ENCODE measurements around the gene MIEF2. TPM values are rescaled to one million over a fixed set of nuclear protein-coding genes. Genes with fewer than 3 reads are reported as not detected.

Gene MIEF2
- total and polyA plus RNA-seq, 2 donors from 2014 or later = 19.3 to 25.3 TPM

GRCh38 chr17:18231164-18231563 lies 29.3 kb upstream of the MIEF2 start:
- FAIRE-seq = no peak
- intact Hi-C loops (cut with DNase I) = no loop called here
- no peak overlapping the region for H3K27ac ChIP-seq (ENCODE audit: low read depth in 2 of 2, low read length in 2 of 2)
- H3K4me3 ChIP-seq (ENCODE audit: low read length in 3 of 3) = no peak overlapping the region
- no peaks in the 10 kb centered on the region for H3K9me3 ChIP-seq (ENCODE audit: control insufficient read depth in 2 of 3, insufficient read depth in 1 of 3, low read length in 3 of 3)
- no peak for TF ChIP-seq CTCF (IDR thresholded peaks at IDR 0.05; ENCODE audit: borderline replicate concordance, extremely low read depth, insufficient read depth)
- H3K4me1 ChIP-seq (ENCODE audit: control insufficient read depth in 2 of 3, insufficient read depth in 2 of 3, low read depth in 1 of 3, low read length in 3 of 3) = peaks cover 0 to 4% (median 3%) of the 10 kb centered on the region in 3 donors
- H3K27me3 ChIP-seq (ENCODE audit: control insufficient read depth, insufficient read depth, low read length) = no peaks in the 10 kb centered on the region
- H3K36me3 ChIP-seq (ENCODE audit: control insufficient read depth in 2 of 3, insufficient read depth in 3 of 3, low read length in 3 of 3) = peaks cover 0 to 5% (median 3%) of the 10 kb centered on the region in 3 donors
- no peak overlapping the region for H3K9ac ChIP-seq (ENCODE audit: low read length in 3 of 3)
- peak in 4 of 5 donors; percentile 50 to 67 (median 58) for DNase-seq

- Histone ChIP-seq H3K36me3 (ENCODE audit: control insufficient read depth in 2 of 3, insufficient read depth in 3 of 3, low read length in 3 of 3) (peaks cover 0 to 7% (median 3%) of the 10 kb centered on the region in 3 donors), H3K27me3 (ENCODE audit: control insufficient read depth, insufficient read depth, low read length) (no peaks in the 10 kb centered on the region), H3K4me3 (ENCODE audit: low read length in 3 of 3) (no peak overlapping the region), H3K4me1 (ENCODE audit: control insufficient read depth in 2 of 3, insufficient read depth in 2 of 3, low read depth in 1 of 3, low read length in 3 of 3) (no peaks in the 10 kb centered on the region), H3K9ac (ENCODE audit: low read length in 3 of 3) (no peak overlapping the region), H3K9me3 (ENCODE audit: control insufficient read depth in 2 of 3, insufficient read depth in 1 of 3, low read length in 3 of 3) (no peaks in the 10 kb centered on the region), H3K27ac (ENCODE audit: low read depth in 2 of 2, low read length in 2 of 2) (no peak overlapping the region)
- DNase-seq (no peak), FAIRE-seq (no peak)
- TF ChIP-seq CTCF (IDR thresholded peaks at IDR 0.05; ENCODE audit: borderline replicate concordance, extremely low read depth, insufficient read depth) = no peak
- intact Hi-C loops (cut with DNase I) = no loop called here
Measured at GRCh38 chr17:18233803-18234518, 26.5 kb upstream of the MIEF2 start.

DNA sequence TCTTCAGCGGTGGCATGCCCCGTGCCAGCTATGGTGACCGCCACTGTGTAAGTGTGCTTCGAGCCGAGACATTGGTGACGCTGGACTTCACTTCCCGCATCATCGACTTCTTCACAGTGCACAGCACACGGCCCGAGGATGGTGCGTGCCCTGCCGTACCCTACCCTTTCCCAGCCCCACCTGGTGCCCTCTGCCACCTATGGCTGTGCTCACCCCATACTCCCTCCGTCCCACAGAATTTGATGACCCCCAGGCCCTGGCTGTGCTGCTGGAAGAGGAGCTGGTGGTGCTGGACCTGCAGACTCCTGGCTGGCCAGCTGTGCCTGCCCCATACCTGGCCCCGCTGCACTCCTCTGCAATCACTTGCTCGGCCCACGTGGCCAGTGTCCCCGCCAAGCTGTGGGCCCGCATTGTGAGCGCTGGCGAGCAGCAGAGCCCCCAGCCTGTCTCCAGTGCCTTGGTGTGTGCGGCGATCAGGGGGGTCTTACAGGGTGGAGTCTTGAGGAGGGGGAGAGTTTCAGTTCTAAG lies 25.5 kb upstream of the MIEF2 start:
- H3K9me3 ChIP-seq (ENCODE audit: control insufficient read depth in 2 of 3, insufficient read depth in 1 of 3, low read length in 3 of 3) = no peaks in the 10 kb centered on the region
- no peak overlapping the region for H3K9ac ChIP-seq (ENCODE audit: low read length in 3 of 3)
- no peak for DNase-seq
- H3K4me3 ChIP-seq (ENCODE audit: low read length in 3 of 3) = no peak overlapping the region
- TF ChIP-seq CTCF (IDR thresholded peaks at IDR 0.05; ENCODE audit: borderline replicate concordance, extremely low read depth, insufficient read depth) = no peak
- no peaks in the 10 kb centered on the region for H3K4me1 ChIP-seq (ENCODE audit: control insufficient read depth in 2 of 3, insufficient read depth in 2 of 3, low read depth in 1 of 3, low read length in 3 of 3)
- no peaks in the 10 kb centered on the region for H3K27me3 ChIP-seq (ENCODE audit: control insufficient read depth, insufficient read depth, low read length)
- no peak overlapping the region for H3K27ac ChIP-seq (ENCODE audit: low read depth in 2 of 2, low read length in 2 of 2)
- H3K36me3 ChIP-seq (ENCODE audit: control insufficient read depth in 2 of 3, insufficient read depth in 3 of 3, low read length in 3 of 3) = peaks cover 0 to 7% (median 3%) of the 10 kb centered on the region in 3 donors
- FAIRE-seq = no peak
- intact Hi-C loops (cut with DNase I) = no loop called here

Measured in kidney (tissue), 14 donors.